ENCODE data around the gene TIMELESS.
A peak's percentile ranks its signal among the peaks of the same experiment; 100 is the strongest.

The TIMELESS gene

DNA sequence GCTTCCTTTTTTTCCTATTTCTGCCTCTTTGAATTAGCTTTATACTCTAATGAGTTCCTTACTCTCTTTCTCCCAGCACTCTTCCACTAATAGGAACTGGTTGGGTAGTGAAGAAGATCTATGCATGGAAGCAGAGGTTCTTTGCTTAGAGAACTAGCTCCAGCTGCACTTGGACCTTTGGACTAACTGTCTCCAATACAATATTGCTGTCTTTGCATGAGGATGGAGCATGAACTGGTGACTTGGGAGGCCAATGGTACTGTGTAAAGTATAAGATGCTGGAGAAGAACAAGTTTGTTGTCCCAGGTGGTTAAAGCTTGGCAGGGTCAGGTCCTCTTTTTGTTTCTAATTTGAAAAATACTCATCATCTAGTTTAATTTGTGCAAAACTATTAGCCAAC is 41.1 kb upstream of the TIMELESS start:
- Histone ChIP-seq H3K9me3 (ENCODE audit: control insufficient read depth, low read length) (no peaks in the 10 kb centered on the region), H3K27me3 (ENCODE audit: control insufficient read depth, insufficient read depth, low read length) (no peaks in the 10 kb centered on the region), H3K27ac (no peak overlapping the region), H2AFZ (no peak overlapping the region), H3K4me2 (ENCODE audit: low read length) (no peak overlapping the region), H3K4me1 (no peaks in the 10 kb centered on the region), H3K4me3 (ENCODE audit: low read depth, low read length) (no peak overlapping the region), H3K36me3 (ENCODE audit: control insufficient read depth, insufficient read depth, low read length) (no peaks in the 10 kb centered on the region), H3K9ac (no peak overlapping the region), H3K79me2 (no peaks in the 10 kb centered on the region)
- TF ChIP-seq, protein P1, sequence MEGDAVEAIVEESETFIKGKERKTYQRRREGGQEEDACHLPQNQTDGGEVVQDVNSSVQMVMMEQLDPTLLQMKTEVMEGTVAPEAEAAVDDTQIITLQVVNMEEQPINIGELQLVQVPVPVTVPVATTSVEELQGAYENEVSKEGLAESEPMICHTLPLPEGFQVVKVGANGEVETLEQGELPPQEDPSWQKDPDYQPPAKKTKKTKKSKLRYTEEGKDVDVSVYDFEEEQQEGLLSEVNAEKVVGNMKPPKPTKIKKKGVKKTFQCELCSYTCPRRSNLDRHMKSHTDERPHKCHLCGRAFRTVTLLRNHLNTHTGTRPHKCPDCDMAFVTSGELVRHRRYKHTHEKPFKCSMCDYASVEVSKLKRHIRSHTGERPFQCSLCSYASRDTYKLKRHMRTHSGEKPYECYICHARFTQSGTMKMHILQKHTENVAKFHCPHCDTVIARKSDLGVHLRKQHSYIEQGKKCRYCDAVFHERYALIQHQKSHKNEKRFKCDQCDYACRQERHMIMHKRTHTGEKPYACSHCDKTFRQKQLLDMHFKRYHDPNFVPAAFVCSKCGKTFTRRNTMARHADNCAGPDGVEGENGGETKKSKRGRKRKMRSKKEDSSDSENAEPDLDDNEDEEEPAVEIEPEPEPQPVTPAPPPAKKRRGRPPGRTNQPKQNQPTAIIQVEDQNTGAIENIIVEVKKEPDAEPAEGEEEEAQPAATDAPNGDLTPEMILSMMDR (IDR thresholded peaks at IDR 0.05), result no peak

DNA sequence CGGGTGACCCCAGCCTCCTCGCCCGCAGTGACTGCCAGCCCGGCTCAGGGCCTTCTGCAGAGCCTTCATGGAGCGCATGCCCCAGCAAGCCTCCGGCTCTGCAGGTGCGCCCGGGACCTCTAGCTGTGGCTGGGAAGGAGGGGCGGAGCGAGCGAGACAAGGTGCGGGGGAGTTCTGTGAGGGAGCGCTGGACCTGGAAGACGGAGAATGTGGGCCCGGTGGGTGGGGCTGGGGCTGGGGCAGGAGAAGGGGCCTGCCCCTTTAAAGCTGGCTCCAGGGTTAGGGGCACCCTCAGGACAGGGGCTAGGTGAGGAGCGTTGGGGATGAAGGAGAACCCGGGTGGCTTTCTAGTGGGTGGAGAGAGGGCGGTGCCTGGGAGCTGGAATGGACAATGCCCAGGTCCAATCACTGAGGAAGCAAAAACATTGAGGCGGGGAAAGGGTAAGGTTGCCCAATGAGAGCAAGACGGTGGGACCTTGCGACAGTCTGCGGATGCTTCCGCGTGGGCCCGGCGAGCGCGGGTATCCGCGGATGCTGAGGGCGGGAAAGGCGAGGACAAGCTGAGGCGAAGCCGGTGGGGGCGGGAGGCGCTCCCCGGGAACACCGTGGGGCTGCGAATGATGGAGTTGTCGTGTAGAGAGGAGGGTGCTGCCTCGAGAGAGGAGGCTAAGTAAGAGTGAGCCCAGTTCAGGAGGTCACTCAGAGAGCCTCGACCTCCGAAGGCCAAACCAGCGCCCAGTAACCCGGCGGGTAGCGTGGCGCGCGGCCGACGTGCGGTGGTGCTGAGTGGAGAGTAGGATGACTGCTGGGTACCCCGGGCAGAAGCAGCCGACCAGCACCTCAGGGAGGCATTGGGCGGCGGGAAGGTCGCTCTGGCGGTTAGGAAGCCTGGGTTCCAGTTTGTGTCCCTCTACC is 39.1 kb upstream of the TIMELESS start, which contains the start of gene GLS2:
GLS2 (minus strand) TSS at position 121 of the 915 bp plus-strand sequence; CDS start at position 78, 43 bp downstream.
- no peaks in the 10 kb centered on the region for H3K9me3 ChIP-seq (ENCODE audit: control insufficient read depth, low read length)
- TF ChIP-seq, protein P1 (IDR thresholded peaks at IDR 0.05), result no peak

DNA sequence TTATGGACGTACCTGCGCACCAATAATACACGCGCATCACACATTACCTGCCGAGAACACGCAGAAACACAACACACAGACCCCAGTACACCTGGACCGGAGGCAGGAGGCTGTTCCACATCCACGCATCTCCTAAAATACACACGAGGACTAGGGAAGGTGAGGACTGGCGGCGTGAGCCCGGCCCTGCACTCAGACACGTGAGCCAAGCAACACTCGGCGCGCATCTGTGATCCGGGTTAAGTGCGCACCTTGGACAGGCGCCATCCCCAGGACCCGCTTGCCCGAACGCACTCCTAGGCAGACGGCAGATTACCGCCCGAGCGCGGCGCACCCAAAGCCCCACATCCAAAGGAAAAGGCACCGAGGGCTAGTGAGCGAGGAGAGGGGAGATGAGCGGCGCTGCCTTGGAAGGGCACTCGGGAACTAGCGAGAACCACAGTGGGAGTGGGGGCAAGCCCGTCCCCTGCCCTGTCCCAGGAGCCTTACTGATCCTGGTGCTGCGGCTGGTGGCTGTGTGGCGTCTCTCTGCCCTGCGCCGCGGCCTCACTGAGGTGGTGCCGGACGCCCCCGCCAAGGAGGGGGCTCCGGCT is 38.3 kb upstream of the TIMELESS start:
- H3K27me3 ChIP-seq (ENCODE audit: control insufficient read depth, insufficient read depth, low read length), result no peaks in the 10 kb centered on the region
- TF ChIP-seq, protein P1 (IDR thresholded peaks at IDR 0.05), result no peak
- H3K9ac ChIP-seq, result peak overlapping the region; percentile 31

More for the DNA sequence above, 39.1 kb upstream of the TIMELESS start, which contains the start of gene GLS2:
- Histone ChIP-seq H2AFZ (peak within 1 kb of the TSS; percentile 98), H3K4me3 (ENCODE audit: low read depth, low read length) (peak within 1 kb of the TSS; percentile 67), H3K27ac (peak within 1 kb of the TSS; percentile 57), H3K36me3 (ENCODE audit: control insufficient read depth, insufficient read depth, low read length) (no peaks in the 10 kb centered on the region), H3K9ac (peak within 1 kb of the TSS; percentile 31), H3K4me1 (no peaks in the 10 kb centered on the region), H3K4me2 (ENCODE audit: low read length) (peak within 1 kb of the TSS; percentile 99), H3K79me2 (no peaks in the 10 kb centered on the region), H3K27me3 (ENCODE audit: control insufficient read depth, insufficient read depth, low read length) (no peaks in the 10 kb centered on the region)

DNA sequence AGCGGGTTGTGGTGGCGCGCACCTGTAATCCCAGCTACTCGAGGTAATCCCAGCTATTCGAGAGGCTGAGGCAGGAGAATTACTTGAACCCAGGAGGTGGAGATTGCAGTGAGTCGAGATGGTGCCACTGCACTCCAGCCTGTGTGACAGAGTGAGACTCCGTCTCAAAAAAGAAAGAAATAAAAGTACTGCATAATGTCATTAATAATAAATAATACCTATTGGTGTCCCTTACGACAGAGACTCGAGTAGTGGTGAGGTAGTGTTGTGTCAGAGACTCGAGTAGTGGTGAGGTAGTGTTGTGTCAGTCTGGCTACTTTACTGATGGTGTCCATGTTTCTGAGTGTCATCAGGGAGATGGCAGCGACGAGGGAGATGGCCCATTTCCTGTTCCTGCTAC is 37.5 kb upstream of the TIMELESS start:
- peak overlapping the region; percentile 98 for H2AFZ ChIP-seq
- no peaks in the 10 kb centered on the region for H3K9me3 ChIP-seq (ENCODE audit: control insufficient read depth, low read length)
- H3K36me3 ChIP-seq (ENCODE audit: control insufficient read depth, insufficient read depth, low read length), result no peaks in the 10 kb centered on the region
- TF ChIP-seq, protein P1 (IDR thresholded peaks at IDR 0.05), result no peak
- no peaks in the 10 kb centered on the region for H3K4me1 ChIP-seq
- H3K9ac ChIP-seq, result no peak overlapping the region
- H3K79me2 ChIP-seq, result no peaks in the 10 kb centered on the region
- no peaks in the 10 kb centered on the region for H3K27me3 ChIP-seq (ENCODE audit: control insufficient read depth, insufficient read depth, low read length)
- H3K27ac ChIP-seq, result no peak overlapping the region
- H3K4me3 ChIP-seq (ENCODE audit: low read depth, low read length), result no peak overlapping the region
- H3K4me2 ChIP-seq (ENCODE audit: low read length), result no peak overlapping the region

More for the DNA sequence above, 38.3 kb upstream of the TIMELESS start:
- Histone ChIP-seq H2AFZ (peak overlapping the region; percentile 98), H3K4me1 (no peaks in the 10 kb centered on the region), H3K4me2 (ENCODE audit: low read length) (peak overlapping the region; percentile 99), H3K4me3 (ENCODE audit: low read depth, low read length) (peak overlapping the region; percentile 67), H3K36me3 (ENCODE audit: control insufficient read depth, insufficient read depth, low read length) (no peaks in the 10 kb centered on the region), H3K79me2 (no peaks in the 10 kb centered on the region), H3K9me3 (ENCODE audit: control insufficient read depth, low read length) (no peaks in the 10 kb centered on the region), H3K27ac (peak overlapping the region; percentile 57)

Measured in parathyroid adenoma (tissue), 2 donors.